ENCODE measurements around the gene KLHL3. TPM values are rescaled to one million over a fixed set of nuclear protein-coding genes. Genes with fewer than 3 reads are reported as not detected.

KLHL3 gene
- total and polyA plus RNA-seq, 4 donors: 8.9 to 12.6 (median 11.5) TPM

DNA sequence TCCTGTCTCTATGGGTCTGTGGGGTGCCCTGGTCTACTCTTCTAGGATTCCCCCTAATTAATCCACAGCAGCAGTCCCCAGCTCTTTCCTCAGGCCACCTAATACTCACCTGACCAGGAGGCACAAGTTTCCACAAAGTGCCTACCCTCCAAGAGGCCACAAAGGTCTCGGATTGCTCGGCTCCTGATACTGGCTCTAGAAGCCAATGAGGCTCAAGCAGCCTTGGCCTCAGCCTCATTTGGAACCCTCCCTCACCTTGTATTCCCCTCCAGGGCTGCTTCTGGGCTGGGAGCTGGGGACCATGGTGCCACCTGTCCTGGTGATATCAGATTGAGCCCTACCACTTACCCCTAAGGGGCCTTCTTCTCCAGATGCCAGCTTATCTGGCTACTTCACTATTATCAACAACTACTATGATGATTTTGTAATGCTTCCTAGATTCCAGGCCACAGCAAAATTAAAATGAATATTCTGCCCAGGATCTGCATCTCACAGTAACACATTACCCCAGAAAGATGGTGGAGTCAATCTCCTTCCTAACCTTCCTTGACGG is 133.1 kb downstream of the KLHL3 start:
- Histone ChIP-seq H3K36me3 (ENCODE audit: control insufficient read depth, insufficient read depth, low read length) (no peaks in the 10 kb centered on the region), H3K4me3 (ENCODE audit: low read depth, low read length) (no peak overlapping the region), H3K27me3 (ENCODE audit: control insufficient read depth, insufficient read depth, low read length) (no peaks in the 10 kb centered on the region), H3K4me1 (ENCODE audit: control insufficient read depth, insufficient read depth, low read length) (peaks cover 10% of the 10 kb centered on the region), H3K9me3 (ENCODE audit: control insufficient read depth, insufficient read depth, low read length) (no peaks in the 10 kb centered on the region), H3K27ac (ENCODE audit: low read depth, low read length) (no peak overlapping the region)
- DNase-seq (ENCODE audit: low read depth in 4 of 6, low spot score in 6 of 6): no peak
- WGBS (ENCODE audit: insufficient coverage): 90% methylated on average over 2 of the region's 3 CpGs

DNA sequence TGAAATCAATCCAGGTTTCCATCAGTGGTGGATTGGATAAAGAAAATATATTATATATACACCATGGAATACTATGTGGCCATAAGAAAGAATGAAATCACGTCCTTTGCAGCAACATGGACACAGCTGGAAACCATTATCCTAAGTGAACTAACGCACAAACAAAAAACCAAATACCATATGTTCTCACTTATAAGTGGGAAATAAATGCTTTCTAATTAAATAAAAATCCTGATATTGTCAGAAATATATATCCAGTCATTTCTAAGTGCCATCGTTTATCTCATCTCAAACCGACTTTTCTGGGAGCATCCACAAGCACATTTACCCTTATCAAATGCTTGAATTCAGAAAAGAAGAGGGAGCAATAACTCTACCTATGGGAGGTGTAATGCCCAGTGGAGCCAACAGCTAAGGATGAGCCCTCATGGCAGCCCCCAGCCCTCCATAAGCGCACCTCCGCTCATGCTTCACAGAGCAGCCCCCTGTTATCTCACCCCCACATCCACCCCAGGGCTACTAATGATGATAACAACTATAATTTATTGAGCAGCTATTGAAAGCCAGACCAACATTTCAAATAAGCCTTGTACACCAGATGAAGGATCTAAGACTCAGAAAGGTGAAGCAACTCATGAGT is 135.0 kb downstream of the KLHL3 start:
- no peaks in the 10 kb centered on the region for H3K9me3 ChIP-seq (ENCODE audit: control insufficient read depth, insufficient read depth, low read length)
- H3K4me1 ChIP-seq (ENCODE audit: control insufficient read depth, insufficient read depth, low read length): peaks cover 10% of the 10 kb centered on the region
- no peak overlapping the region for H3K27ac ChIP-seq (ENCODE audit: low read depth, low read length)
- H3K36me3 ChIP-seq (ENCODE audit: control insufficient read depth, insufficient read depth, low read length): no peaks in the 10 kb centered on the region
- DNase-seq (ENCODE audit: low read depth in 4 of 6, low spot score in 6 of 6): no peak
- H3K27me3 ChIP-seq (ENCODE audit: control insufficient read depth, insufficient read depth, low read length): no peaks in the 10 kb centered on the region
- WGBS (ENCODE audit: insufficient coverage): no CpG with 5 or more reads among the region's 6 CpGs
- H3K4me3 ChIP-seq (ENCODE audit: low read depth, low read length): no peak overlapping the region

DNA sequence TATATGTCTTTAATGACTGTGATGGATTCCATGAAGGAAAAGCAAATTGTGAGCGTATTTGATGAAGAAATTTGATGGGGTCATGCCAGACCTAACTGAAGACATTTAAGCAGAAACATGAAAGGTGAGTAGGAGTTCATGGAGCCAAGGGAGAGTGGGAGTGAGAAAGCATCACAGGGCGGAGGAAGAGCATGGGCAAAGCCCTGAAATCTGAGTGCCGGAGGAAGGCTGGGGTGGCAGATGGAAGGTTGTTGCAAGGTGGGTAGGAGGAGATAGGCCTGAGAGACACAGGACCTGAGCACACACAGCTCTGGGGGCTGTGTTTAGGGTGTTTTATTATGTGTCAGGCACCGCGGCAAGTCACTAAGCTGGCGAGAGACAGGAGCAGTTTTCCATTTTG is 136.4 kb downstream of the KLHL3 start:
- H3K27ac ChIP-seq (ENCODE audit: low read depth, low read length): no peak overlapping the region
- WGBS (ENCODE audit: insufficient coverage): 90% methylated on average over 6 of the region's 6 CpGs
- no peaks in the 10 kb centered on the region for H3K9me3 ChIP-seq (ENCODE audit: control insufficient read depth, insufficient read depth, low read length)
- no peak for DNase-seq (ENCODE audit: low read depth in 4 of 6, low spot score in 6 of 6)
- no peaks in the 10 kb centered on the region for H3K27me3 ChIP-seq (ENCODE audit: control insufficient read depth, insufficient read depth, low read length)
- no peak overlapping the region for H3K4me3 ChIP-seq (ENCODE audit: low read depth, low read length)
- H3K4me1 ChIP-seq (ENCODE audit: control insufficient read depth, insufficient read depth, low read length): peaks cover 3% of the 10 kb centered on the region
- no peaks in the 10 kb centered on the region for H3K36me3 ChIP-seq (ENCODE audit: control insufficient read depth, insufficient read depth, low read length)

DNA sequence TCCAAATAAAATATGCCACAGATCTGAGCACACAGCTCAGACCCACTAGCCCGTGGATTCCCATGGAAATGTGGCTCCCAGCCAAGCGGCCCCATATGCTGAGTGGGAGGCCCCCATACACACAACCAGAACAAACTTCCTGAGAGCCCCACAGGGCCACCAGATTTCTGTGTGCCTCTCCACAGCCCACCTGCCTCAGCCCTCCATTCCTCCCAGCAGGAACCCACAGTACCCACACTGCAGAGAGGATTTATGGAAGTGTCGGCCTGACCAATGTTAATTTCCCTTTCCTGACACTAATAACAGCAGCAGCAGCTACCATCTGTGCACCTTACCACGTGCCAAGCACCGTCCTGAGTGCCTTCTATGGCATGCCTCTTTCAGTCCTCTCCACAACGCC is 137.5 kb downstream of the KLHL3 start:
- WGBS (ENCODE audit: insufficient coverage): 48% methylated on average over 2 of the region's 6 CpGs
- Histone ChIP-seq H3K27ac (ENCODE audit: low read depth, low read length) (no peak overlapping the region), H3K27me3 (ENCODE audit: control insufficient read depth, insufficient read depth, low read length) (no peaks in the 10 kb centered on the region), H3K4me3 (ENCODE audit: low read depth, low read length) (no peak overlapping the region), H3K4me1 (ENCODE audit: control insufficient read depth, insufficient read depth, low read length) (peaks cover 3% of the 10 kb centered on the region), H3K9me3 (ENCODE audit: control insufficient read depth, insufficient read depth, low read length) (no peaks in the 10 kb centered on the region), H3K36me3 (ENCODE audit: control insufficient read depth, insufficient read depth, low read length) (no peaks in the 10 kb centered on the region)
- DNase-seq (ENCODE audit: low read depth in 4 of 6, low spot score in 6 of 6): no peak

DNA sequence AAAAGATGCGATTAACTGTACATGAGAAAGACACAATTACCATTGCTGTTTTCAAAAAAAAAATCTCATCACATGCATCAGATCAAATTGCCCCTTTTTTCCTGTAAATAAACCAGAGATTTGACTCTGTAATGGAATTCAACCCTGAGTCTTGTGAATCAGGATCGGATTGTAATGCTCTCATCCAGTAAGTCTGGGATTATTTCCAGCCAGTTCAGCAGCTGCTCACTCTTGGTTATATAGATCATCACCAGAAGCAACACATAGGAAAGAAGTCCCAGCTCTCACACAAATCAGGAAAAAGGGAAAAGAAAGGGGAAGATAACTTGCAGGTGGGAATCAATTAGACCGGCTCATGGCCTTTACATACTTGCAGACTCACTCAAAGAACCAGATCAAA is 138.9 kb downstream of the KLHL3 start:
- whole genome bisulfite sequencing (ENCODE audit: insufficient coverage): no CpG with 5 or more reads among the region's 3 CpGs

DNA sequence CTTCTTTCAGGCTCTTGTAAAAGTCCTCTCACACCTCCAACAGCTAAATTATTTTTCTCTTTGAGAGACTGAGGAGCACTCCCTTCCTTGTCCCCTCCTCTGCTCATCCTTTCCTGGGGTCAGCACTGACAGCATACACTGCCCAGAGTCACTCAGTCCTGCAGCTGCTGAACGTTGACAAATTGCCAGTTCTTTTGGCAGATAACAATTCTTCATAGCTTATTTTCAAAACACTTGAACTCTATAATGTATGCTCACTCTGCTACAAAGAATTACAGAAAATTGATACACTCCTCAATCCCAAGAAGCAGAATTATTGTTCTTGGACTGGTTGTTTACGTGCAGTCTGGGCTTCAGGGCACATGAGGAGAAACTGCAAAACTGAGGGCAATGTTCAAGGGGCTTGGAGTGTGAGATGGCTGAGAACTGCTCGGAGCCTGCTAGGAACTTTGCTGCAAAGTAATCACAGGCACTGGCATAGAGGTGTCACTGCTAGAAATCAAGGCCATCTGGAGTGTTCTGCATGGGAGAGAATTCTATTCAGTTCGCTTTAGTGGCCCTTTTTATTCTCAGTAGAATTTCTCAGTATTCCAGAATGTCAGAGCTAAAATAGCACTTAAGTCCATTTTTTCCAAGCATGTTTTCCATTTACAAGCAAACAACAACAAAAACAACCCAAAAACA is 140.4 kb downstream of the KLHL3 start:
- H3K36me3 ChIP-seq (ENCODE audit: control insufficient read depth, insufficient read depth, low read length): no peaks in the 10 kb centered on the region
- DNase-seq (ENCODE audit: low read depth in 4 of 6, low spot score in 6 of 6): peak in 1 of 6 donors; percentile 67
- peaks cover 3% of the 10 kb centered on the region for H3K4me1 ChIP-seq (ENCODE audit: control insufficient read depth, insufficient read depth, low read length)
- no peak overlapping the region for H3K27ac ChIP-seq (ENCODE audit: low read depth, low read length)
- H3K27me3 ChIP-seq (ENCODE audit: control insufficient read depth, insufficient read depth, low read length): no peaks in the 10 kb centered on the region
- H3K9me3 ChIP-seq (ENCODE audit: control insufficient read depth, insufficient read depth, low read length): no peaks in the 10 kb centered on the region
- WGBS (ENCODE audit: insufficient coverage): 33% methylated on average over 2 of the region's 4 CpGs
- no peak overlapping the region for H3K4me3 ChIP-seq (ENCODE audit: low read depth, low read length)

More for the DNA sequence above, 138.9 kb downstream of the KLHL3 start:
- no peak overlapping the region for H3K27ac ChIP-seq (ENCODE audit: low read depth, low read length)
- no peak overlapping the region for H3K4me3 ChIP-seq (ENCODE audit: low read depth, low read length)
- peak in 1 of 6 donors; percentile 43 for DNase-seq (ENCODE audit: low read depth in 4 of 6, low spot score in 6 of 6)
- no peaks in the 10 kb centered on the region for H3K9me3 ChIP-seq (ENCODE audit: control insufficient read depth, insufficient read depth, low read length)
- H3K4me1 ChIP-seq (ENCODE audit: control insufficient read depth, insufficient read depth, low read length): peaks cover 3% of the 10 kb centered on the region
- no peaks in the 10 kb centered on the region for H3K36me3 ChIP-seq (ENCODE audit: control insufficient read depth, insufficient read depth, low read length)
- no peaks in the 10 kb centered on the region for H3K27me3 ChIP-seq (ENCODE audit: control insufficient read depth, insufficient read depth, low read length)

DNA sequence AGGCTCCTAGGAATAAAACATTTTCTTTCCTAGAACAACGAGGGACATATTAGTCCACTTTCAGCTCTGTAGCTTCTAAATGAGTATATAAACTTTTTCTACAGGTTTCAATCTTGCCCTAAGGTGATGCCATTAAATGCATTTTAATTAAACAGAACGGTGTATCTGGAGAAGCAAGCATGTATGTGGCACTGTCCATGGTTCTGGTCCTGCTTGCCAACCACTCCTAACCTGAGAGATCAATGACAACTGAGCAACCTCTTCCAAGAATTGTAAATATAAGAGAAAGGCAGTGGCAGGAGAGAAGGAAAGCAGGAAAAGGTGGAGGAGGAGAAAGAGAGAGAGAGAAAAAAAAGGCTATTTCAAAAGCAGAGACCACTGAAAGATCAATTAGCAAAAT is 141.2 kb downstream of the KLHL3 start:
- Histone ChIP-seq H3K36me3 (ENCODE audit: control insufficient read depth, insufficient read depth, low read length) (no peaks in the 10 kb centered on the region), H3K9me3 (ENCODE audit: control insufficient read depth, insufficient read depth, low read length) (no peaks in the 10 kb centered on the region), H3K4me1 (ENCODE audit: control insufficient read depth, insufficient read depth, low read length) (peaks cover 3% of the 10 kb centered on the region), H3K4me3 (ENCODE audit: low read depth, low read length) (no peak overlapping the region), H3K27ac (ENCODE audit: low read depth, low read length) (no peak overlapping the region), H3K27me3 (ENCODE audit: control insufficient read depth, insufficient read depth, low read length) (no peaks in the 10 kb centered on the region)
- no CpG with 5 or more reads among the region's 2 CpGs for WGBS (ENCODE audit: insufficient coverage)
- DNase-seq (ENCODE audit: low read depth in 4 of 6, low spot score in 6 of 6): no peak

DNA sequence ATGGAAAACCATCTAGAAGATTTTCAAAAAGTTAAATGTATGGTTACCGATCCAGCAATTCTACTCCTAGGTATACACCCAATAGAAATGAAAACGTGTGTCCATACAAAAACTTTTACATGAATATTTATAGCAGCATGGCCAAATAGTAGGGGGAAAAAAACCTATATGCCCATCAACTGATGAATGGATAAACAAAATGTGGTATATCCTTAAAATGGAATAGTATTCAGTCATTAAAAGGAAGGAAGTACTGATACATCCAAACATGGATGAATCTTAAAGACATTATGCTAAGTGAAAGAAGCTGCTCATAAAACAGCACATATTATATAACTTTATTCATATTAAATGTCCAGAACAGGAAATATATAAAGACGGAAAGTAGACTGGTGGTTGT is 143.6 kb downstream of the KLHL3 start:
- Histone ChIP-seq H3K27me3 (ENCODE audit: control insufficient read depth, insufficient read depth, low read length) (no peaks in the 10 kb centered on the region), H3K9me3 (ENCODE audit: control insufficient read depth, insufficient read depth, low read length) (no peaks in the 10 kb centered on the region), H3K4me1 (ENCODE audit: control insufficient read depth, insufficient read depth, low read length) (no peaks in the 10 kb centered on the region), H3K36me3 (ENCODE audit: control insufficient read depth, insufficient read depth, low read length) (no peaks in the 10 kb centered on the region), H3K4me3 (ENCODE audit: low read depth, low read length) (no peak overlapping the region), H3K27ac (ENCODE audit: low read depth, low read length) (no peak overlapping the region)
- no CpG with 5 or more reads among the region's 3 CpGs for WGBS (ENCODE audit: insufficient coverage)
- DNase-seq (ENCODE audit: low read depth in 4 of 6, low spot score in 6 of 6): no peak

DNA sequence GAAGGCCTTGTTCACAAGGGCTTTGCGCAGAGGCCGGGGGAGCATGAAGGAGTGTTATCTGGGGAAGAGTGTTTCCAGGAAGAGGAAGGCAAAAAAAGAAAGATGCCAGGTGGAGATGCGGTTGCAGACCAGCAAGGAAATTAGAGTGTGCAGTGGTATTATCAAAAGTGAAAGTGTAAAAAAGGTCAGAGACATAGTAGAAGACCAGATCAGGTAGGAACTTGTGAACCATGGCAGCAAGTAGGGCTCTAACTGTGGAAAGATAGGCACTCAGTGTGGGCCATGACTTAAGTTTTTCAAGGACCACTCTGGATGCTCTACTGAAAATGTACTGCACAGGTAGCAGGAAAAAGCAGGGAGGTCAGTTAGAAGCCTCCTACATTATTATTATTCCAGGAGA is 146.7 kb downstream of the KLHL3 start:
- Histone ChIP-seq H3K4me1 (ENCODE audit: control insufficient read depth, insufficient read depth, low read length) (no peaks in the 10 kb centered on the region), H3K4me3 (ENCODE audit: low read depth, low read length) (no peak overlapping the region), H3K9me3 (ENCODE audit: control insufficient read depth, insufficient read depth, low read length) (no peaks in the 10 kb centered on the region), H3K27me3 (ENCODE audit: control insufficient read depth, insufficient read depth, low read length) (no peaks in the 10 kb centered on the region), H3K27ac (ENCODE audit: low read depth, low read length) (no peak overlapping the region), H3K36me3 (ENCODE audit: control insufficient read depth, insufficient read depth, low read length) (no peaks in the 10 kb centered on the region)
- 80% methylated on average over 3 of the region's 3 CpGs for WGBS (ENCODE audit: insufficient coverage)
- DNase-seq (ENCODE audit: low read depth in 4 of 6, low spot score in 6 of 6): no peak

DNA sequence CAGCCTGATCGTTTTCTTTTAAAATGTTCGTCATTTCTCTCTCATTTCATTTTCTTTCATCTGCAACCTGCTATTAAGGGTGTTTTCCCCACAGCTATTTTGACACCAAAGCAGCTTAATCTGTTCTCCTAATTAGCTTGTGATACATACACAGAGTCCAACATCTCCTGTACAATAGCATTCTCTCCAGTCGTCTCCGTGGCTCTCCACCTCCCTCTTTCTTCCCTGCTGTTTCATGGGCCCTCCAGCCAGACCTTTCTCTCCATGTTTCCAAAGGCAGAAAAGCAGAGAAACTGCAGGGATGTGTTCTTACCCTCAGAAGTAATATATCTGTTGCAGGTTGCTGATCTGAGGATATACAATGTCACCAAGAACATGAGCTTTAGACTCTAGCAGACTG is 148.0 kb downstream of the KLHL3 start:
- Histone ChIP-seq H3K9me3 (ENCODE audit: control insufficient read depth, insufficient read depth, low read length) (no peaks in the 10 kb centered on the region), H3K27me3 (ENCODE audit: control insufficient read depth, insufficient read depth, low read length) (no peaks in the 10 kb centered on the region), H3K4me1 (ENCODE audit: control insufficient read depth, insufficient read depth, low read length) (no peaks in the 10 kb centered on the region), H3K36me3 (ENCODE audit: control insufficient read depth, insufficient read depth, low read length) (no peaks in the 10 kb centered on the region), H3K4me3 (ENCODE audit: low read depth, low read length) (no peak overlapping the region), H3K27ac (ENCODE audit: low read depth, low read length) (no peak overlapping the region)
- DNase-seq (ENCODE audit: low read depth in 4 of 6, low spot score in 6 of 6): peak in 1 of 6 donors; percentile 73
- WGBS (ENCODE audit: insufficient coverage): 71% methylated on average over 2 of the region's 4 CpGs

Data from spinal cord (tissue), 10 donors.